K562 (cell line): ENCODE results near the gene HS6ST1. TPM values are rescaled to one million over a fixed set of nuclear protein-coding genes. Genes with fewer than 3 reads are reported as not detected.
A peak's percentile ranks its signal among the peaks of the same experiment; 100 is the strongest.

ENCODE experiments used
- ATAC-seq: fragments of 200-7000 bp; cut with Tn5 transposase; 3 replicates; pipeline ENCODE4 v1.9.1; 2020; ENCODE audit warnings: moderate library complexity
- BruUV-seq: library from RNA; stranded (reverse); fragments of 400-500 nt; replicated peaks from 2 replicates; lab custom pipeline; 2021; lab: Mats Ljungman, UMichigan
- CTCF ChIA-PET: fragments of 300-600 bp; formaldehyde crosslinking; extraction: SDS; loops from one replicate; lab custom pipeline; 2021; ENCODE audit warnings: low intra/inter-chr PET ratio; lab: Yijun Ruan, JAX
- POLR2A ChIA-PET: fragments of 300-600, 350-650 bp; sonication (Branson Sonifier 250); formaldehyde crosslinking; extraction: SDS; loops from one replicate; lab custom pipeline; 2021; ENCODE audit warnings: antibody characterized with exemption, inconsistent platforms; lab: Yijun Ruan, JAX
- DNase-seq, 4 experiments: peaks; one replicate each; pipeline versions ENCODE4 v3.0.0 to v3.0.0-alpha.2; 2011 to 2018; ENCODE audit warnings: low spot score in 3 of 4, mixed read lengths in 3 of 4; ENCODE audit errors: extremely low read depth in 1 of 4
- FAIRE-seq: peaks from 2 replicates; lab custom pipeline; 2011; peaks lifted over from hg19 to GRCh38; lab: Jason Lieb, UNC
- H2AFZ ChIP-seq: 2 replicates; pipeline ENCODE4 v1.6.0; 2011; ENCODE audit warnings: low read depth, low read length, control low read depth, inconsistent platforms
- H3K27ac ChIP-seq: fragments of 200-600 bp; 3 replicates; pipeline ENCODE4 v1.8.0; 2011; ENCODE audit warnings: low read depth, mild to moderate bottlenecking, control low read depth, inconsistent platforms, low read length, moderate library complexity, mixed read lengths; ENCODE audit errors: extremely low read depth
- H3K27me3 ChIP-seq, 2 experiments: fragments of 300-600 bp in 1 of 2; 2 replicates in 1 of 2; 3 replicates in 1 of 2; pipeline versions ENCODE4 v1.6.0 to v1.8.0; 2011; ENCODE audit warnings: inconsistent platforms in 2 of 2, low read length in 2 of 2, mild to moderate bottlenecking in 1 of 2, mixed read lengths in 1 of 2, moderate library complexity in 1 of 2; ENCODE audit not compliant: control insufficient read depth in 2 of 2, insufficient read depth in 2 of 2
- H3K36me3 ChIP-seq: fragments of 300-600 bp; 3 replicates; pipeline ENCODE4 v1.8.0; 2011; ENCODE audit warnings: mild to moderate bottlenecking, low read length, inconsistent platforms; ENCODE audit not compliant: control insufficient read depth, insufficient read depth
- H3K4me1 ChIP-seq, 2 experiments: fragments of 200-600 bp in 1 of 2; replicated peaks in 1 of 2; 2 replicates in 1 of 2; 3 replicates in 1 of 2; pipeline versions ENCODE4 v1.5.1 to v1.8.0; 2011; ENCODE audit warnings: inconsistent platforms in 2 of 2, low read length in 2 of 2, mild to moderate bottlenecking in 1 of 2, mixed read lengths in 1 of 2, moderate library complexity in 1 of 2; ENCODE audit not compliant: control insufficient read depth in 2 of 2, insufficient read depth in 2 of 2
- H3K4me2 ChIP-seq: 2 replicates; pipeline ENCODE4 v1.6.1; 2011; ENCODE audit warnings: low read length, control low read depth, inconsistent platforms, mixed read lengths; ENCODE audit not compliant: insufficient read depth
- H3K4me3 ChIP-seq: fragments of 200-600 bp; sonication (generic), shearing (Covaris generic); 2 replicates; pipeline ENCODE4 v1.5.1; 2016; ENCODE audit warnings: control low read depth, inconsistent platforms
- H3K79me2 ChIP-seq: fragments of 200-600 bp; 3 replicates; pipeline ENCODE4 v1.8.0; 2011; ENCODE audit warnings: low read length, inconsistent platforms; ENCODE audit not compliant: control insufficient read depth, insufficient read depth
- H3K9ac ChIP-seq, 2 experiments: 2 replicates each; pipeline versions ENCODE4 v1.6.0 to v1.6.1; 2011; ENCODE audit warnings: low read depth in 2 of 2, low read length in 2 of 2, control low read depth in 1 of 2, inconsistent platforms in 1 of 2, mild to moderate bottlenecking in 1 of 2, mixed read lengths in 1 of 2; ENCODE audit not compliant: insufficient read depth in 1 of 2
- H3K9me1 ChIP-seq: one replicate; pipeline ENCODE4 v1.6.0; 2011; ENCODE audit warnings: inconsistent platforms, mild to moderate bottlenecking, low read length, moderate library complexity; ENCODE audit not compliant: control insufficient read depth, insufficient read depth
- H3K9me3 ChIP-seq: replicated peaks from 2 replicates; pipeline ENCODE4 v1.5.1; 2011; ENCODE audit warnings: low read depth, low read length, inconsistent platforms; ENCODE audit not compliant: control insufficient read depth, insufficient read depth
- H4K20me1 ChIP-seq: replicated peaks from 2 replicates; pipeline ENCODE4 v1.6.1; 2011; ENCODE audit warnings: low read length, inconsistent platforms, mixed read lengths; ENCODE audit not compliant: control insufficient read depth, insufficient read depth
- FOXA1 ChIP-seq: fragments of 450-650 bp; IDR thresholded peaks from 2 replicates; pipeline ENCODE4 v1.6.1; 2016; ENCODE audit warnings: mild to moderate bottlenecking, borderline replicate concordance
- ZBTB33 ChIP-seq: sonication (generic); formaldehyde crosslinking; IDR thresholded peaks from 2 replicates; pipeline ENCODE4 v1.8.1; 2023; ENCODE audit warnings: mild to moderate bottlenecking, missing genetic modification reagents
- ZC3H11A ChIP-seq: IDR thresholded peaks from 2 replicates; pipeline ENCODE4 v1.6.1; 2012; ENCODE audit warnings: low read depth, low read length, improper control_type of control experiment
- ZNF79 ChIP-seq: fragments of 250-450 bp; sonication (Bioruptor Pico); IDR thresholded peaks from 2 replicates; pipeline ENCODE4 v1.4.0; 2020; ENCODE audit warnings: low read depth, mild to moderate bottlenecking, moderate library complexity
- WGBS: fragments of 100-300 bp; shearing (Covaris generic); methylation state at CpG from one replicate; pipeline ENCODE4 v1.1.6; 2016; ENCODE audit warnings: low coverage, mixed read lengths; ENCODE audit not compliant: insufficient coverage; ENCODE audit errors: missing lambda C conversion rate; 5-methylcytosine and 5-hydroxymethylcytosine counted together
- in situ Hi-C: fragments of 300-500 bp; cut with MboI; formaldehyde crosslinking; loops from 4 replicates; pipeline ENCODE4 v1.15.0; 2018; ENCODE audit warnings: inconsistent platforms, mixed read lengths
- intact Hi-C: fragments of 100-400 bp; cut with micrococcal nuclease; formaldehyde crosslinking; loops from 2 replicates; pipeline ENCODE4 v1.14.2; 2022
- polyA plus RNA-seq, 8 experiments: library from polyadenylated mRNA; depleted of rRNA in 4 of 8; stranded (reverse) in 5 of 8; unstranded in 3 of 8; fragments of >200 nt; fragmentation: Nextera tagmentation in 2 of 8; fragmentation: Illumina TruSeq in 1 of 8; extraction: Ambion mirVana in 2 of 8; extraction: Trizol in 1 of 8; gene quantifications; 2 replicates each; pipeline versions ENCODE4 v1.2.1 to v1.2.3, GENCODE V29; 2011 to 2014; ENCODE audit warnings: inconsistent platforms in 1 of 8, missing spikeins in 1 of 8
- total RNA-seq, 7 experiments: library from RNA; depleted of rRNA in 6 of 7; stranded (reverse); fragments of >200 nt in 6 of 7; fragmentation: Illumina TruSeq in 2 of 7; extraction: Trizol in 2 of 7; gene quantifications; 2 replicates each; pipeline versions ENCODE4 v1.2.1 to v1.2.3, GENCODE V29; 2011 to 2021; ENCODE audit warnings: low replicate concordance in 1 of 7
- TF ChIP-seq, protein P1 (sequence below): fragments of 450-650 bp; IDR thresholded peaks from 2 replicates; pipeline ENCODE4 v1.6.1; 2017; ENCODE audit warnings: antibody characterized with exemption, mild to moderate bottlenecking

HS6ST1 gene
- total and polyA plus RNA-seq, 9 of the 15 experiments (the other 6 are each of a cell fraction or from before 2014, with no cell fraction given) = 0.06 to 7.4 (median 3.8) TPM

- BruUV-seq = no TSS peak
- Histone ChIP-seq H3K4me3 (no peak overlapping the region), H3K36me3 (no peaks in the 10 kb centered on the region), H3K4me1 (peaks cover 0 to 17% of the 10 kb centered on the region in 2 experiments; a peak in 2 of 5 replicates), H3K9me1 (no peaks in the 10 kb centered on the region), H2AFZ (no peak overlapping the region), H3K27me3 (peaks cover 7 to 36% of the 10 kb centered on the region in 2 experiments; a peak in 3 of 5 replicates), H3K27ac (no peak overlapping the region), H3K9me3 (no peaks in the 10 kb centered on the region; the same call in 1 of the 2 replicates), H4K20me1 (no peaks in the 10 kb centered on the region), H3K9ac (0 out of 4 replicates have a peak overlapping the region, but pooled peaks of 1 of the 2 experiments have one; percentile 7), H3K79me2 (no peaks in the 10 kb centered on the region), H3K4me2 (no peak overlapping the region)
- DNase-seq (no peak), FAIRE-seq (no peak), ATAC-seq (no peak)
- ChIA-PET CTCF (interaction anchor here (0.6 kb wide), 1 partner anchor 644 kb away, joined by 3 read pairs; no protein-coding TSS in a partner anchor), POLR2A (interaction anchor here (0.6 to 0.7 kb wide), 2 partner anchors 8 to 183 kb away, joined by 3 read pairs; no protein-coding TSS in a partner anchor)
- intact Hi-C loops = loop anchor here (5.0 kb wide), 2 partner anchors 57 to 377 kb away; partner anchors contain the start of gene POLR2D
- no peak for TF ChIP-seq ZC3H11A
- no peak for TF ChIP-seq ZNF79
- TF ChIP-seq, protein P1, sequence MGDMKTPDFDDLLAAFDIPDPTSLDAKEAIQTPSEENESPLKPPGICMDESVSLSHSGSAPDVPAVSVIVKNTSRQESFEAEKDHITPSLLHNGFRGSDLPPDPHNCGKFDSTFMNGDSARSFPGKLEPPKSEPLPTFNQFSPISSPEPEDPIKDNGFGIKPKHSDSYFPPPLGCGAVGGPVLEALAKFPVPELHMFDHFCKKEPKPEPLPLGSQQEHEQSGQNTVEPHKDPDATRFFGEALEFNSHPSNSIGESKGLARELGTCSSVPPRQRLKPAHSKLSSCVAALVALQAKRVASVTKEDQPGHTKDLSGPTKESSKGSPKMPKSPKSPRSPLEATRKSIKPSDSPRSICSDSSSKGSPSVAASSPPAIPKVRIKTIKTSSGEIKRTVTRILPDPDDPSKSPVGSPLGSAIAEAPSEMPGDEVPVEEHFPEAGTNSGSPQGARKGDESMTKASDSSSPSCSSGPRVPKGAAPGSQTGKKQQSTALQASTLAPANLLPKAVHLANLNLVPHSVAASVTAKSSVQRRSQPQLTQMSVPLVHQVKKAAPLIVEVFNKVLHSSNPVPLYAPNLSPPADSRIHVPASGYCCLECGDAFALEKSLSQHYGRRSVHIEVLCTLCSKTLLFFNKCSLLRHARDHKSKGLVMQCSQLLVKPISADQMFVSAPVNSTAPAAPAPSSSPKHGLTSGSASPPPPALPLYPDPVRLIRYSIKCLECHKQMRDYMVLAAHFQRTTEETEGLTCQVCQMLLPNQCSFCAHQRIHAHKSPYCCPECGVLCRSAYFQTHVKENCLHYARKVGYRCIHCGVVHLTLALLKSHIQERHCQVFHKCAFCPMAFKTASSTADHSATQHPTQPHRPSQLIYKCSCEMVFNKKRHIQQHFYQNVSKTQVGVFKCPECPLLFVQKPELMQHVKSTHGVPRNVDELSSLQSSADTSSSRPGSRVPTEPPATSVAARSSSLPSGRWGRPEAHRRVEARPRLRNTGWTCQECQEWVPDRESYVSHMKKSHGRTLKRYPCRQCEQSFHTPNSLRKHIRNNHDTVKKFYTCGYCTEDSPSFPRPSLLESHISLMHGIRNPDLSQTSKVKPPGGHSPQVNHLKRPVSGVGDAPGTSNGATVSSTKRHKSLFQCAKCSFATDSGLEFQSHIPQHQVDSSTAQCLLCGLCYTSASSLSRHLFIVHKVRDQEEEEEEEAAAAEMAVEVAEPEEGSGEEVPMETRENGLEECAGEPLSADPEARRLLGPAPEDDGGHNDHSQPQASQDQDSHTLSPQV = no peak
- TF ChIP-seq FOXA1 = no peak
- TF ChIP-seq ZBTB33 (CRISPR knock-in tag) = no peak
- in situ Hi-C loops = loop anchor here (10.0 kb wide), 1 partner anchor 170 kb away; no protein-coding TSS in a partner anchor
- 5% methylated on average over 4 of the region's 5 CpGs for WGBS
Measured at GRCh38 chr2:128234613-128235012, 84.1 kb downstream of the HS6ST1 start.
